HEK293 (cell line): ENCODE measurements around the gene ZBTB20.

Experiments
- CTCF ChIP-seq: fragments of 450-650 bp; formaldehyde crosslinking; IDR thresholded peaks from 2 replicates; pipeline ENCODE4 v1.5.1; 2016; ENCODE audit warnings: missing biosample characterization, missing genetic modification characterization
- GLI2 ChIP-seq: fragments of 450-650 bp; formaldehyde crosslinking; IDR thresholded peaks from 2 replicates; pipeline ENCODE4; 2017; ENCODE audit warnings: missing biosample characterization, missing genetic modification characterization, low read depth, borderline replicate concordance
- SCRT1 ChIP-seq: fragments of 450-650 bp; formaldehyde crosslinking; IDR thresholded peaks from 2 replicates; pipeline ENCODE4 v1.5.1; 2016; ENCODE audit warnings: missing biosample characterization, missing genetic modification characterization, borderline replicate concordance
- ZNF112 ChIP-seq: fragments of 450-650 bp; formaldehyde crosslinking; IDR thresholded peaks from 2 replicates; pipeline ENCODE4 v1.5.0; 2017; ENCODE audit warnings: missing biosample characterization, missing genetic modification characterization
- ZNF558 ChIP-seq: fragments of 450-650 bp; formaldehyde crosslinking; IDR thresholded peaks from 2 replicates; pipeline ENCODE4 v1.5.1; 2016; ENCODE audit warnings: missing biosample characterization, missing genetic modification characterization
- TF ChIP-seq, protein P1 (sequence below): fragments of 450-650 bp; formaldehyde crosslinking; IDR thresholded peaks from 2 replicates; pipeline ENCODE4 v1.5.1; 2016; ENCODE audit warnings: missing biosample characterization, missing genetic modification characterization

DNA sequence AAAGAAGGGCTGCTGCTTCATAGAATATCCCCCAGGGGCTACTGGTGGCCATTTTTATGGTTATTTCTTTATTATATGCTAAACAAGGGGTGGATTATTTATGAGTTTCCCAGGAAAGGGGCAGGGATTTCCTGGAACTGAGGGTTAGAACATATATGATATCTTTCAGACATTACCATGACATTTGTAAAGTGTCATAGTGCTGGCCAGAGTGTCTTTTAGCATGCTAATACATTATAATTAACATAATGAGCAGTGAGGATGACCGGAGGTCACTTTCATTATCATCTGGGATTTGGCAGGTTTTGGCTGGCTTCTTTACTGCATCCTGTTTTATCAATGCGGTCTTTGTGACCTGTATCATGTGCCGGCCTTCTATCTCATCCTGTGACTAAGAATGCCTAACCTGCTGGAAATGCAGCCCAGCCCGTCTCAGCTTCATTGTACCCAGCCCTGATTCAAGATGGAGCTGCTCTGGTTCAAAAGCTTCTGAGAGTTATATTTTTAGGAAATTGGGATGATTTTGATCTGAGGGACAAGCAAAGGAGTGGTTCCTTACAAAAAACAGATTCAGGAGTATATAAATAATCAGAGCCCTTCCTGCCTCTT, 9.1 kb upstream of the ZBTB20 start:
- no peak for TF ChIP-seq GLI2 (tag by site-specific recombination)
- no peak for TF ChIP-seq ZNF558 (tag by site-specific recombination)
- TF ChIP-seq ZNF112 (tag by site-specific recombination): no peak
- no peak for TF ChIP-seq CTCF (tag by site-specific recombination)
- no peak for TF ChIP-seq SCRT1
- TF ChIP-seq, protein P1, sequence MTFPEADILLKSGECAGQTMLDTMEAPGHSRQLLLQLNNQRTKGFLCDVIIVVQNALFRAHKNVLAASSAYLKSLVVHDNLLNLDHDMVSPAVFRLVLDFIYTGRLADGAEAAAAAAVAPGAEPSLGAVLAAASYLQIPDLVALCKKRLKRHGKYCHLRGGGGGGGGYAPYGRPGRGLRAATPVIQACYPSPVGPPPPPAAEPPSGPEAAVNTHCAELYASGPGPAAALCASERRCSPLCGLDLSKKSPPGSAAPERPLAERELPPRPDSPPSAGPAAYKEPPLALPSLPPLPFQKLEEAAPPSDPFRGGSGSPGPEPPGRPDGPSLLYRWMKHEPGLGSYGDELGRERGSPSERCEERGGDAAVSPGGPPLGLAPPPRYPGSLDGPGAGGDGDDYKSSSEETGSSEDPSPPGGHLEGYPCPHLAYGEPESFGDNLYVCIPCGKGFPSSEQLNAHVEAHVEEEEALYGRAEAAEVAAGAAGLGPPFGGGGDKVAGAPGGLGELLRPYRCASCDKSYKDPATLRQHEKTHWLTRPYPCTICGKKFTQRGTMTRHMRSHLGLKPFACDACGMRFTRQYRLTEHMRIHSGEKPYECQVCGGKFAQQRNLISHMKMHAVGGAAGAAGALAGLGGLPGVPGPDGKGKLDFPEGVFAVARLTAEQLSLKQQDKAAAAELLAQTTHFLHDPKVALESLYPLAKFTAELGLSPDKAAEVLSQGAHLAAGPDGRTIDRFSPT (tag by site-specific recombination): no peak
